Limb (tissue), 2 donors: Measurements from ENCODE around the gene UNK.
"Not testable (repeated sequence)": the region's sequence is repeated elsewhere in the genome, so short reads cannot be mapped to it uniquely, and the experiment has no call there.

Source experiments
- DNase-seq, 2 donors: peaks; one replicate each; pipeline ENCODE4 v3.0.0-alpha.2; 2016; ENCODE audit errors: extremely low spot score in 2 of 2

Gene UNK

DNA sequence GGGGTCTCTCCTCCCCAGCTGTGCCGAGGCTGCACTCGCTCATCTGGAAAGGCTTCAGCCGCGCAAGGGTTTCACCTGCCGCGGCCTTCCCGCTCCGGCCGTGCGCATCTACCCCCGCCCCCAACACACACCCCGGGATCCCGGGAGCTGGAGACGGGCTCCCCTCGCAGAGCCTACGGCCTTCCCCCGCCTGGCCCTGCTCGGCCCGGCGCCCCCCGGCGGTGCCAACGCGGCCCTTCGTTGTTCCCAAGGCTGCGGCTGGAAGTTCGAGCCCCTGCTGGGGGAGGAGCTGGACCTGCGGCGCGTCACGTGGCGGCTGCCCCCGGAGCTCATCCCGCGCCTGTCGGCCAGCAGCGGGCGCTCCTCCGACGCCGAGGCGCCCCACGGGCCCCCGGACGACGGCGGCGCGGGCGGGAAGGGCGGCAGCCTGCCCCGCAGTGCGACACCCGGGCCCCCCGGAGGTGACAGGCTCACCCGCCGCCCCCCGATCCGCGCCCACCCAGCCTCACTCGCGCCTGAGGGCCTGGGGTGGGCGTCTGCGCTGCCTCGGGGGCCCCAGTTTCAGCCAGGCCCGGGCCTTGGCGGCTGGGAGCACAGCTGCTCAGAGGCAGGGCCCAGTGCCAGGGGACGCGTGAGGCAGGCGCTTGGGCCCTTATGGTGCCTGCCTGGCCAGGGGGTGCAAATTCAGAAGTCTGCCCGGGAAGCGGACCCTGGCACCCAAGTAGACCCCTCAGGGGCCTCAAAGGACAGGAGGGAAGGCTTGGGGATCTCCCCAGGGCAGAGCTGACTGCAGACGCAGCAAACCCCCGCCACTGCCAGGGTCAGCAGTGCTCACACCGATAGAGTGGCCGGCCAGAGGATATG is 30.9 kb upstream of the UNK start:
- DNase-seq: peak; percentile 79 to 83

DNA sequence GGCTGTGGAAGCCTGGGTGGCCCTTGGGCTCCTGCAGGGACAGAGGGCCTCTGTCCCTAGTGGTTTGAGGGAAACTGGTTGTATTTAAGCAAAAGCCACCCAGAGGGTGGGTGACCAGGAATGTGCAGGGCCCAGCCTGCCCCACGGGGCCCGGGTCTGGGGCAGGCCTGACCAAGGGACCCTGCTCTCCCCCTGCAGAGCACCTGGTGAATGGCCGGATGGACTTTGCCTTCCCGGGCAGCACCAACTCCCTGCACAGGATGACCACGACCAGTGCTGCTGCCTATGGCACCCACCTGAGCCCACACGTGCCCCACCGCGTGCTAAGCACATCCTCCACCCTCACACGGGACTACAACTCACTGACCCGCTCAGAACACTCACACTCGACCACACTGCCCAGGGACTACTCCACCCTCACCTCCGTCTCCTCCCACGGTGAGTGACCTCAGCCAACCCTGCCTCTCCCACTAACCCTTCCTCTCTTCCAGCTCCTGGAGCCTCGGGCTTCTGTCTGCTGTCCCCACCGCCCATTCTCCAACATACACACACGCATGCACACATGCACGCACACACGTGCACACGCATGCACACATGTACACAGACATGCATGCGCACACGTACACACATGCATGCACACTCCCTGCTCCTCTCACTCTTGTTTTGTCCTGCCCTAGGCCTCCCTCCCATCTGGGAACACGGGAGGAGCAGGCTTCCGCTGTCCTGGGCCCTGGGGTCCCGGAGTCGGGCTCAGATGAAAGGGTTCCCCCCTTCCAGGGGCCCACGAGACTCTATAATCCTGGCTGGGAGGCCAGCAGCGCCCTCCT is 30.0 kb upstream of the UNK start:
- DNase-seq: no peak

DNA sequence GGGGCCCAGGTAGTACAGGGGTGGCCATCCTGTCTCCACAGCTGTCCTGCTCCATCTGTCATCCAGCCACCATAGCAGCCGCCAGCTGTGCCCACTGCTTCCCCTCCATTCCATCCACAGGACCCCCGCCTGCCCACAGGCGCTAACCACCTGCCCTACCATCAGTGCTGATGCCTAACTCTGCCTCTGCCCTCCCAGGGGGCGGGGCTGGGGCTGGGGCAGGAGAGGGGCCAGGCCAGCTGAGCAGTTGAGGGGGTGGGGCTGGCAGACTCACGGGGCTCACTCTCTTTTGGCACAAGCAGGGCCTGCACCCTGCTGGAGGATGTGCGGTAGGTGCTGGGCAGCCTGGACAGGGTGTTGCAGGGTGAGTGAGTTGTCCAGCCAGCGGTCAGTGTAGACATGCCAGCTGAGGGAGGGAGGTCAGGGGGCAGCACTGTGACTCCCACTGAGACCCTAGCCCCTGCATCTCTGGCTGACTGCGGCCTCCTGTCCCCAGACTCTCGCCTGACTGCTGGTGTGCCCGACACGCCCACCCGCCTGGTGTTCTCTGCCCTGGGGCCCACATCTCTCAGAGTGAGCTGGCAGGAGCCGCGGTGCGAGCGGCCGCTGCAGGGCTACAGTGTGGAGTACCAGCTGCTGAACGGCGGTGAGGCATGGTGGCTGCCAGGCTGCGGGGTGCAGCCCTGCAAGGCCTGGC is 29.3 kb upstream of the UNK start:
- DNase-seq: peak in 1 of 2 donors; percentile 52

DNA sequence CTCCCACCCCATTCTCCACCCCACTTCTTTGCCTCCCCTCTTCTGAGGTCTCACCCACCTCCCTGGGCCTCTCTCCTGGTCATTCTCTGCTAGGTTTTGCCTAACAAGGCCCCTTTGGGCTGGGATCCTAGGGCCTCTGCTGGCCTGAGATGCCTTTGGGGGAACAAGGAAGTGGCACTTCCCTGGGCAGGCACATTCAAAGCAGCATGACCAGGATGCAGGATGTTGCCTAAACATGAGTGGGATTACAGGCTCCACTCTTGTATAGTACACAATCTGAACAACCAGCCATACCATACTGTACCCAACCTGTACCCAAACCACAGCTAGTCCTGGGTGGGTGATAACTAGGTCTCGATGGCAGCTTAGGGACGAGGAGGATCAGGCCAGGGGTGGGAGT is 28.6 kb upstream of the UNK start:
- DNase-seq: no peak

DNA sequence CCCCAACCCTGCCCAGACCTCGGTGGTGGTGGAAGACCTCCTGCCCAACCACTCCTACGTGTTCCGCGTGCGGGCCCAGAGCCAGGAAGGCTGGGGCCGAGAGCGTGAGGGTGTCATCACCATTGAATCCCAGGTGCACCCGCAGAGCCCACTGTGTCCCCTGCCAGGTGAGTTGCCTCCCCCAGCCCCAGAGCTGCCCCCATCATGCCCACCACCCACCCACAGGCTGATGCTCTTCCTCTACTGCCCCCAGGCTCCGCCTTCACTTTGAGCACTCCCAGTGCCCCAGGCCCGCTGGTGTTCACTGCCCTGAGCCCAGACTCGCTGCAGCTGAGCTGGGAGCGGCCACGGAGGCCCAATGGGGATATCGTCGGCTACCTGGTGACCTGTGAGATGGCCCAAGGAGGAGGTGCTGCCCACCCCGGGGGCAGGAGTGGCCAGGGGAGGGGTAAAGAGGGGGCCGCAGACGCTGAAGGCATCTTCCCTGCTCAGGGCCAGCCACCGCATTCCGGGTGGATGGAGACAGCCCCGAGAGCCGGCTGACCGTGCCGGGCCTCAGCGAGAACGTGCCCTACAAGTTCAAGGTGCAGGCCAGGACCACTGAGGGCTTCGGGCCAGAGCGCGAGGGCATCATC is 28.0 kb upstream of the UNK start:
- no peak for DNase-seq

DNA sequence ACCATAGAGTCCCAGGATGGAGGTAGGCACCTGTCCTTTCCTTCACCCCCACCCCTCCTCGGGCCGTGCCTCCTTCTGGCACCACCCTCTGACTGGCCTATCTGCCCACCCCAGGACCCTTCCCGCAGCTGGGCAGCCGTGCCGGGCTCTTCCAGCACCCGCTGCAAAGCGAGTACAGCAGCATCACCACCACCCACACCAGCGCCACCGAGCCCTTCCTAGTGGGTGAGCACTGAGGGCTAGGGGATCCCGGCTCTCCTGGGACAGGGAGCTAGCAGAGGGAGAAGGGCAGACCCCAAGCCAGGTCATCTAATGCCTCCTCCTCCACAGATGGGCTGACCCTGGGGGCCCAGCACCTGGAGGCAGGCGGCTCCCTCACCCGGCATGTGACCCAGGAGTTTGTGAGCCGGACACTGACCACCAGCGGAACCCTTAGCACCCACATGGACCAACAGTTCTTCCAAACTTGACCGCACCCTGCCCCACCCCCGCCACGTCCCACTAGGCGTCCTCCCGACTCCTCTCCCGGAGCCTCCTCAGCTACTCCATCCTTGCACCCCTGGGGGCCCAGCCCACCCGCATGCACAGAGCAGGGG is 27.4 kb upstream of the UNK start:
- no peak for DNase-seq

DNA sequence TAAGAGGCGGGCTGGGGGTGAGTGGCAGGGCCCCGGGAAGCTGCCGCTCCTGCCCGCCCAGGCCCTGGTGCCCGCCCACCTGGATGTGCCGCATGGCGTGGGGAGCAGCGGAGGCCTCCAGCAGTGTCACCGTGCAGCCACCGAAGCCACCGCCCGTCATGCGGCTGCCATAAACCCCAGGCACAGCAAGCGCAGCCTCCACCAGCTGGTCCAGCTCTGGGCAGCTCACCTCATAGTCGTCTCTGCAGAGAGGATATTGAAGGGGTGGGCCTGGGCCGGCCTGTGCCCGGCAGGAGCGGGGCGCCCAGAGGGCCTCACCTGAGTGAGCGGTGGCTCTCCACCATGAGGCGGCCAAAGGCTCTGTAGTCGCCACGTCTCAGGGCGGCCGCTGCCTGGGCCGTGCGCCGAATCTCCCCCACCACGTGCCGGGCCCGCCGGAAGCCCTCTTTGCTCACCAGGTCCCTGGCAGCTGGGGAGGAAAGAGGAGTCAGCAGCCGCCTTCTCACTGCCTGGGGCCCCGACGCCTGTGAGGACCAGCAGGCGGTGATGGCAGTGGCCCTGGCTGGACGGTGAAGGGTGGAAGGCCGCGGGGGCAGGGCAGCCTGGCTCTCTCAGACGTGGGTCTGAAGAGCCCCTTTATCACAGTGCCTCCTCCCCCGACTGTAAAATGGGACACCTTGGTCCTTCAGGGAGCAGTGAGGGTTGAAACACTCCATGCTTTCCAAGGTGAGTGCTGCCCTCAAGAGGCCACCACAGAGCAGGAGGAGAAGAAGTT is 26.3 kb upstream of the UNK start:
- DNase-seq: no peak

DNA sequence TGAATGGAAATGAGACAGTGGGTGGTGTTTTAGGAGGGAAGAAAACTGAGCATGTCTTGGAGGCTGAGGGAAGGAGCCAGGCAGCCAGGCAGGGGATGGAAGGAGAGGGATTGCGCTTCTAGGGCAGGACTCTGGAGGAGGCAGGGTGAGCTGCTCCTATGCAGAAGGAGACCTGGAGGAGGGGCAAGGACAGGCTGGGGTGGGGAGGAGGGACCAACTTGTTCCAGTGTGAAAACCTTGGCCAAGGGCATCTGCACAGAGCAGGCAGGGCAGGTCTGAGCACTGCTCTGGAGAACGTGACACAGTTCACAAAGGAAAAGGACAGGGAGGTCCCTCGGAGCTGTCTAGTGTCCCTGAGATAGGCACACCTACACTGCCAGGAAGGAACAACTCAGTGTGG is 25.1 kb upstream of the UNK start:
- DNase-seq: no peak

DNA sequence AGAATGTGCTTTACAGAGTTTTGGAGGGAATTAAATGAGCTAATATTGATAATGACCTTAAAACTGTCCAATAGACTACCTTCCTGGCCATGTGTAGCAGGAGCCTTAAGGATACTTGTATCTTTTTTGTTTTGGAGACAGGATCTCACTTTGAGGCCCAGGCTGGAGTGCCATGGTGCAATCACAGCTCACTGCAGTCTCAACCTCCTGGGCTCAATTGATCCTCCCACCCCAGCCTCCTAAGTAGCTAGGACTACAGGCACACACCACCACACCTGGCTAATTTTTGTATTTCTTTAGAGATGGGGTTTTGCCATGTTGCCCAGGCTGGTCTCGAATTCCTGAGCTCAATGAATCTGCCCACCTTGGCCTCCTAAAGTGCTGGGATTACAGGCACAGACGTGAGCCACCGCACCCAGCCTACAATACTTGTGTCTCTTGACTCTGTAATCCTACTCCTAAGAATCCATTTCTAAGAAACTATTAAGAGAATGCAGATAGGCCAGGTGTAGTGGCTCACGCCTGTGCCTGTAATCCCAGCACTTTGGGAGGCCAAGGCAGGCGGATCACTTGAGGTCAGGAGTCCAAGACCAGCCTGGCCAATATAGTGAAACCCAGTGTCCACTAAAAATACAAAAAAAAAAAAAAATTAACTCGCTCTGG is 24.5 kb upstream of the UNK start:
- not testable (repeated sequence) for DNase-seq

DNA sequence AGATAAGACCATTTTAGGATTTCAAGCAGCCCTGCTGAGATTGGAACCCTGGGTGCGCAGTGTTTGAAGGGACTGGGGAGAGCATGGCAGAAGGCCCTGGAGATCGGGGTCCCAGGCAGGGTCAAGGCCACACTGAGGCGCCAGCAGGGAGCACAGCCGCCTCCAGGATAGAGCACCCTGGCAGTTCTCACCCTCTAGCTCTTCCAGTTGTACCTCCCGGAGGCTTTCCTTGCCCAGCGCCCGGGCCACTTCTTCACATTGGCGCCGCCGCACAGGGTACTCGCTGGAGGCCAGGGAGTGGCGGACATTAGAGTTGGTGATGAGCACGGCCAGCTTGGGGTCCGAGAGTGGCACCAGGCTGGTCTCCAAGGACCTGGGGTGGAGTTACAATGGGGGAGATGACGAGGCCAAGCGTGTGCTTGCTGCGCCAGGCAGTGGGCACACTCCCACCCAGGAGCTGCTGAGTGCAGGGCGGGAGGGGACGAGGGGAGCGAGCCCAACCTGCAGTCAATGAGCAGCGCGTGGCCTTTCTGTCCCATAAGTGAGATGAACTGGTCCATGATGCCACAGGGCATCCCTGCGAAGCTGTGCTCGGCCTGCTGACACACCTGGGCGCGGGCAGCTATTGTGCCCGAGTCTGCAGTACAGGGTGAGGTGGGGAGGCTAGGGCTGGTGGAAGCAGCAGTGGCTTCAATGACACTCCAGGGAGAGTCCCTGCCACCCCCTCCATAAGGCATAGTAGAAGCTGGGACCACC is 21.9 kb upstream of the UNK start:
- no peak for DNase-seq

DNA sequence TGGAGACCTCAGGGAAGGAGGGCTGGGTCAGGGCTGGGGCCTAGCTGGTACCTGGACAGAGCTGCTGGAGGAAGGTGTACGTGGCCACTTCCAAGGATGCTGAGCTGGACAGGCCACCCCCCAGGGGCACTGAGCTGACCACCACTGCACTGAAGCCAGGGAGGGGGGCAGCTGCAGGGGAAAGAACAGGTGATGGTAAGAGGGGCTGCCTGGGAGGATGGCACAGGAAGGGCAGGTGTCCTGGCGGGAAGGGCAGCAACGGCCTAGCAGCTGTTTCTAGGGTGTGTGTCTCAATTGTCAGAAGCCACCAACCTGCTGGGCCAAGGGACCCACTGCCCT is 21.4 kb upstream of the UNK start:
- no peak for DNase-seq

DNA sequence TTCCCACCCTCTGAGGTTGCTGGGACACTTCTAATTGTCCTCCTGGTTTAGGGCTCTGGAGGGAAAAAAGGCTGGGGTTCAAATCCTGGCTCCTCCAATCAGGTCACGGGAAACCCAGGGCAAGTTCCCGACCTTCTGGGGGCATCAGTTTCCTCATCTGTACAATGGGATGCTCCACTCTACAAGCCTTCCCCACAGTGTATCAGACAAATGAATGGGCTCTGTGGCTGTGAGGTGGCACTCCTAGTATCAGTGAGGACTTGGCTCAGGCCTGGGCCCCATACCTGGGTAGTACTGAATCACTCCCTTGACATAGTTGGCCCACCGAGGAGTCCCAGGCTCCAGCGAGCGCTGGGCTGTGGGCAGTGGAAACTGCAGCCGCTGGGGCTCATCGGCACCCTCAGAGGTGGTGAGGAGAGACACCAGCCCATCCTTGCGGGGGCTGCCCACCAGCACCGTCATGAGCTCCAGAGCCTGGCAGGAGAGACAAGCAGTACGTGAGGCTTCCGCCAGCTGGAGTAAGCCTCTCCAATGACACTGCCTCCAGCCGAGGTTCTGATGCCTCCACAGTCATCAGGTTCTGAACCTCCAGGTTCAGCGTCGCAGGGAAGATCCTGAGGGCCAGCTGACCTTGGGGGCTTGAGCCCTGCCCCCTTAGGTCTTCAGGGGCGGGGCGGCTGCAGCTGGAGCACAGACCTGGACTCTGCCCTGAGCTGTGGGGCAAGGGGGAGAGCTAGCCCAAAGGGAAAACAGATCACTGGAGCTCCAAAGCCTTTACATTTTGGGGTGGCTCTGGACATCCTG is 20.8 kb upstream of the UNK start:
- no peak for DNase-seq

DNA sequence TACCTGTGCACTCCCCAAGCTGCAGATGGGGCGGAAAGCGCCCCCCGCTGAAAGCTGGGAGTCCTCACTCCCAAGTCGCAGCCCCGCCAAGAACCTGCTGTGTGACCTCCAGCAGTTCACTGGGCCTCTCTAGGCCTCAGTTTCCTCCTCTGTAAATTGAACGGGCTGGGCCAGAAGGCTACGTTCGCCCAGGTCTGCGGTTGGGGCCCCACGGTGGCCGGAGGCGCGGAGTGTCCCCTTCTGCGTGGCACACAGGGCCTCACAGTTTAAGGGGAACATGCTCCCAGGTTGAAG is 20.2 kb upstream of the UNK start:
- DNase-seq: no peak

DNA sequence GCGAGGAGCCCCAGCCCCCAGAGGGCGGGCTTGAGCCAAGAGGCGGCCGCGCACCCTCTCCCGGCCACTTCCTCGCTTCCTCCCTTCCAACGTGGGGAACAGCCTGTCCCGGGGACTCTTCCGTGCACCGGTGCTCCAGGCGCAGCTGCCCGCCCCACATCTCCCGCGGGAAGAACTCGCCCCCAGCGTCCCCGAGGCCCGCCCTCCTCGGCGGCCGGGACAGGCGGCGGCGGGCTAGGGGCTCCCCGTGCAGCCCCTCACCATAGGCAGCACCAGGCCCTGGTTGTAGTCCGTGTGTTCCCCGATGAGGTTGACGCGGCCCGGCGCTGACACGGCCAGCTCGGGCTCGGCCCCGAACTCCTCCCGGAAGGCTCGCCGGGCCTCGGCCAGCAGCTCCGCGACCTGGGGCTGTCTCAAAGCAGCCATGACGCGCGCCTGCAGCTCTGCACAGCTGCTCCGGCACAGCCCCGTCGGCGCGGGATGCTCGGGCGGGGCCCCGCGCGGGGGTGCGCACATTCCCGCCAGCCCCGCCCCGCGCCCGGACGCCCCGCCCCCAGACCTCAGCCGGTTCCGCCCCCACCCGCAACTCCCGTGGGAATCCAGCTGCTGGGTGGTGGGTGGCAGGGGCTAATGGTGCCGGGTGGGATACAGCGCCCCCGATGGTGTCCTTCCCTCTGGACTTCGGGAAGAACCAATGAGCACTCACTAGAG is 19.7 kb upstream of the UNK start, which contains the start of gene GALK1:
Gene GALK1, minus strand, starts transcription at position 482 of the 711 bp plus-strand sequence. Its CDS starts 56 bp downstream, at position 426.
- DNase-seq: peak; percentile 75 to 88

DNA sequence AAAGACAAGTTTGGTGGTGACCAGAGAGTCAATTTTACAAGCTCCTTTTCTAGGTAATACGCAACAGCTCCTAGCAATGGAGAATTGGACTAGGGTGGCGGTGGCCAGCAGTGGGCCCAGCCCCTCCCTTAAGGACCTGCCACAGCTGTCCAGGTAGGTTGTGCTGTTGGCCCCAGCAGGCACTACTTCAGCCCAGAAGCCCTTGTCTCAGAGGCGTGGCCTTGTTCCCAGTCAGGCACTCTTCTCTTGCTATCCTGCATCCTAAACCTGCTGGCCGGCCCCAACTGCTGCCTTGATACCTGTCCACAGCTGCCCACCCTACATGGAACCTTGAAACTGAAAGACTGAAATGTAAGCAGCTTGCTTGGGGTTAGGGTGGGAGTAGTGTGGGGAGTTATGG is 18.6 kb upstream of the UNK start:
- no peak for DNase-seq

DNA sequence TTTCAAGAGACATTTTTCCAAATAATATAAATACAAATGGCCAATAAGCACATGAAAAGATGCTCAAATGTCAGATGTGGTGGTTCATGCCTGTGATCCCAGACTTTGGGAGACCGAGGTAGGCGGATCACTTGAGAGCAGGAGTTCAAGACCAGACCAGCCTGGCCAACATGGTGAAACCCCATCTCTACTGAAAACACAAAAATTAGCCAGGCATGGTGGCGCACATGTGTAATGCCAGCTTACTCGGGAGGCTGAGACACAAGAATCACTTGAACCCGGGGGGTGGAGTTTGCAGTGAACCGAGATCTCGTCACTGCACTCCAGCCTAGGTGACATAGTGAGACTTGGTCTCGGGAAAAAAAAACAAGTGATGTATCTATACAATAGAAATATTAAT is 16.7 kb upstream of the UNK start:
- DNase-seq: no peak

DNA sequence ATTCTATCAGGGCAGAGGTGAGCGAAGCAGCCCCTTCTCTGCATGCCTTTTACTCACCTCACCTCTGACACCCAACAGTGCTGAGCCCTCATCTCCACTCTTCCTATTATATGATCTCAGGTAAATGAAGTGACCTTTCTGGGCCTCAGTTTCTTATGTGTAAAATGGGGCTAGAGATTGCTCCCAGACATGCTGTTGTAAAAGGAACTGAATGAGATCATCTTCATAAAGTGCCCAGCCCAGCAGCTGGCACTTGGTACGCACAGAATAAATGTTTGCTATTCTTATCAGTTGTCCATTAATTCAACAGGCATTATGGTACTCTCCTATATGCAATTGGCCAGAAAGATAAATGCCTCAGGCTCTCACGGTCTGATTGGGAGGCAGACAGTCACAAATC is 15.1 kb upstream of the UNK start:
- no peak for DNase-seq
